Measurements from ENCODE around the gene WDTC1.

The WDTC1 gene

DNA sequence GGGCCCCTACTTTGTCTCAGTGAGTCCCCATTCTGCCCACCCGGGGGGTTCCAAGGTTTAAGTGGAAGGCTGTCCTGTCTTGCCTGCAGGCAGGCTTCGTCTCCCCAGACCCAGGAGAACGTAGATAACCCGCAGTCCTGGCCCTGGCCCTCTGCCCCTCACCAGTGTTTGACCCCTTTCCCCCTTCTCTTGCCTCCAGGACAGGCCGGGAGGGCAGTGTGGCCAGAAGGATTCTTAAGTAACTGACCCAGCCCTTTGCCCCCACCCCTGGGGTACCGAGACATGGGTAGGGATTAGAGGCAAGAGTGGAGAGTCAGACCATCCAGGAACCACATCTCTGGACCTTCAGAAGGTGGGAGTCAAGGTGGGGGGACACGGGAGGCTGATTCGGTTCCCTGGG is 96.4 kb downstream of the WDTC1 start:
- H3K36me3 ChIP-seq, result peaks cover 67 to 100% (median 96%) of the 10 kb centered on the region in 11 experiments
- H3K9ac ChIP-seq, result peak overlapping the region in 5 of 11 experiments; percentile 2 to 38 (median 26); a peak in 4 of 22 replicates
- peaks cover 11 to 72% (median 40%) of the 10 kb centered on the region in 11 experiments; a peak in 18 of 22 replicates for H4K20me1 ChIP-seq
- peak overlapping the region in 1 of 11 experiments; percentile 72; a peak in 1 of 22 replicates for H3K4me2 ChIP-seq
- H3K27me3 ChIP-seq, result no peaks in the 10 kb centered on the region
- H3K27ac ChIP-seq, result peak overlapping the region in 2 of 11 experiments; percentile 14 to 30; a peak in 3 of 22 replicates
- no peaks in the 10 kb centered on the region for H3K9me3 ChIP-seq (replicated peaks in 1 of 11)
- H3K4me1 ChIP-seq, result peaks cover 7 to 59% (median 36%) of the 10 kb centered on the region in 10 experiments; a peak in 17 of 20 replicates
- no peak for TF ChIP-seq Cebpa-rat (IDR thresholded peaks at IDR 0.05)
- no peak overlapping the region for H3K4me3 ChIP-seq

- H3K4me1 ChIP-seq, result peaks cover 7 to 52% (median 31%) of the 10 kb centered on the region in 10 experiments; a peak in 17 of 20 replicates
- peak overlapping the region in 2 of 11 experiments; percentile 17 to 72; a peak in 4 of 22 replicates for H3K4me2 ChIP-seq
- no peak for TF ChIP-seq Cebpa-rat (IDR thresholded peaks at IDR 0.05)
- H3K27ac ChIP-seq, result peak overlapping the region in 6 of 11 experiments; percentile 14 to 52 (median 26); a peak in 6 of 22 replicates
- H3K9me3 ChIP-seq (replicated peaks in 1 of 11), result no peaks in the 10 kb centered on the region
- H3K27me3 ChIP-seq, result no peaks in the 10 kb centered on the region
- no peak overlapping the region for H3K4me3 ChIP-seq
- peak overlapping the region in 9 of 11 experiments; percentile 2 to 38 (median 19); a peak in 7 of 22 replicates for H3K9ac ChIP-seq
- peaks cover 11 to 67% (median 38%) of the 10 kb centered on the region in 11 experiments; a peak in 18 of 22 replicates for H4K20me1 ChIP-seq
- H3K36me3 ChIP-seq, result peaks cover 71 to 100% (median 97%) of the 10 kb centered on the region in 11 experiments
These were observed 97.0 kb downstream of the WDTC1 start for GRCh38 chr1:27331426-27331825.

DNA sequence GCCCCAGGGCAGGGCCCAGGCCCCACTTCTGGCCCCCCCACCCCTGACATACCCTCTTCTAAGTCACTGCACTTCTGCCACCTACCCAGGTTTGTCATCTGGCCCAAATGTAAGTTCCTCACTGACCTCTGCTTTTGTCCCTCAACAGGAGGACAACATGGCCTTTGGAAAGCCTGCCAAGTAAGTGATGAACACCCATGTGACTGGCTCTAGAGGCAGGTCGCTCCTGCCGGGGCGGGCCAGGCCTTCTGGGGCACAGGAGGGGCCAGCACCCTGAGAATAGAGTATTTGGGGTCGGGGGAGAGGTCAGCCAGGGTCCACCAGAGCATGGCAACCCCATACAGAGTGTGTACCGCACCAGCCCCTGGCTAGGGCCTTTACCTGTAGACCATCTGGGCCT is 97.5 kb downstream of the WDTC1 start:
- Histone ChIP-seq H4K20me1 (peaks cover 9 to 62% (median 34%) of the 10 kb centered on the region in 11 experiments; a peak in 18 of 22 replicates), H3K4me3 (no peak overlapping the region), H3K4me2 (peak overlapping the region in 5 of 11 experiments; percentile 17 to 72 (median 33); a peak in 8 of 22 replicates), H3K27me3 (no peaks in the 10 kb centered on the region), H3K27ac (peak overlapping the region in 8 of 11 experiments; percentile 14 to 52 (median 32); a peak in 11 of 22 replicates), H3K9me3 (replicated peaks in 1 of 11) (no peaks in the 10 kb centered on the region), H3K4me1 (peaks cover 7 to 48% (median 27%) of the 10 kb centered on the region in 10 experiments; a peak in 17 of 20 replicates), H3K36me3 (peaks cover 76 to 100% (median 97%) of the 10 kb centered on the region in 11 experiments), H3K9ac (peak overlapping the region in 8 of 11 experiments; percentile 6 to 41 (median 18); a peak in 11 of 22 replicates)
- TF ChIP-seq Cebpa-rat (IDR thresholded peaks at IDR 0.05), result no peak

- H3K36me3 ChIP-seq, result peaks cover 74 to 99% (median 90%) of the 10 kb centered on the region in 11 experiments
- TF ChIP-seq Cebpa-rat (IDR thresholded peaks at IDR 0.05), result no peak
These were observed 98.3 kb downstream of the WDTC1 start for GRCh38 chr1:27332536-27333281.

DNA sequence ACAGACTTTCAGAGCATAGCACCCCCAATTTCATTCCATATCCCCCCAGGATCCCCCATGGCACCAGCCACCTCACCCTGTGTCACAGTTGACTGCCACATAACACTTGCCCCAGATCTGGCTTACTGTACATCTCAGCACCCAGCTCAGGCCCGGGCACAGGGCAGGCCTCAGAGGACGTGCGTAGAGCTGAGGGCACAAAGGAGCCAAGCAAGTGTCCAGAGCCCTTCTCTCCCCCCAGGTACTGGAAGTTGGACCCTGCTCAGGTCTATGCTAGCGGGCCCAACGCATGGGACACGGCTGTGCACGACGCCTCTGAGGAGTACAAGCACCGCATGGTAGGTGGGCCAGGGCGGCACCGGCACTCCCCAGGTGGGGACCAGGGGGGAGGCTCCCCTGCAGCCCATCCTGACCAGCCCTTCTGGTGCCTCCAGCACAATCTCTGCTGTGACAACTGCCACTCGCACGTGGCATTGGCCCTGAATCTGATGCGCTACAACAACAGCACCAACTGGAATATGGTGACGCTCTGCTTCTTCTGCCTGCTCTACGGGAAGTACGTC is 99.4 kb downstream of the WDTC1 start:
- peaks cover 0 to 43% (median 15%) of the 10 kb centered on the region in 11 experiments; a peak in 16 of 22 replicates for H4K20me1 ChIP-seq
- TF ChIP-seq Cebpa-rat (IDR thresholded peaks at IDR 0.05), result no peak
- no peak overlapping the region for H3K4me2 ChIP-seq
- no peaks in the 10 kb centered on the region for H3K27me3 ChIP-seq
- H3K4me1 ChIP-seq, result peaks cover 8 to 39% (median 20%) of the 10 kb centered on the region in 10 experiments
- H3K36me3 ChIP-seq, result peaks cover 64 to 90% (median 80%) of the 10 kb centered on the region in 11 experiments
- H3K9me3 ChIP-seq (replicated peaks in 1 of 11), result no peaks in the 10 kb centered on the region
- H3K9ac ChIP-seq, result no peak overlapping the region
- H3K4me3 ChIP-seq, result no peak overlapping the region
- H3K27ac ChIP-seq, result no peak overlapping the region; a peak in 2 of 22 replicates

More at GRCh38 chr1:27332536-27333281, 98.3 kb downstream of the WDTC1 start:
- Histone ChIP-seq H3K9me3 (replicated peaks in 1 of 11) (no peaks in the 10 kb centered on the region), H3K9ac (peak overlapping the region in 8 of 11 experiments; percentile 6 to 41 (median 18); a peak in 9 of 22 replicates), H4K20me1 (peaks cover 1 to 54% (median 26%) of the 10 kb centered on the region in 11 experiments; a peak in 17 of 22 replicates), H3K27ac (peak overlapping the region in 7 of 11 experiments; percentile 11 to 52 (median 32); a peak in 10 of 22 replicates), H3K27me3 (no peaks in the 10 kb centered on the region), H3K4me1 (peaks cover 7 to 40% (median 23%) of the 10 kb centered on the region in 10 experiments; a peak in 17 of 20 replicates), H3K4me2 (peak overlapping the region in 5 of 11 experiments; percentile 17 to 72 (median 33); a peak in 7 of 22 replicates), H3K4me3 (no peak overlapping the region)

- H3K9me3 ChIP-seq (replicated peaks in 1 of 11), result no peaks in the 10 kb centered on the region
- H4K20me1 ChIP-seq, result peaks cover 0 to 24% (median 5%) of the 10 kb centered on the region in 11 experiments; a peak in 14 of 22 replicates
- H3K36me3 ChIP-seq, result peaks cover 58 to 71% (median 65%) of the 10 kb centered on the region in 11 experiments
- H3K27me3 ChIP-seq, result no peaks in the 10 kb centered on the region
- H3K4me3 ChIP-seq, result no peak overlapping the region
- H3K27ac ChIP-seq, result peak overlapping the region in 2 of 11 experiments; percentile 9 to 32; a peak in 2 of 22 replicates
- no peak for TF ChIP-seq Cebpa-rat (IDR thresholded peaks at IDR 0.05)
- H3K4me1 ChIP-seq, result peaks cover 24 to 50% (median 35%) of the 10 kb centered on the region in 10 experiments
- H3K9ac ChIP-seq, result no peak overlapping the region
- no peak overlapping the region for H3K4me2 ChIP-seq
These were observed 101.3 kb downstream of the WDTC1 start for GRCh38 chr1:27335506-27336422.

DNA sequence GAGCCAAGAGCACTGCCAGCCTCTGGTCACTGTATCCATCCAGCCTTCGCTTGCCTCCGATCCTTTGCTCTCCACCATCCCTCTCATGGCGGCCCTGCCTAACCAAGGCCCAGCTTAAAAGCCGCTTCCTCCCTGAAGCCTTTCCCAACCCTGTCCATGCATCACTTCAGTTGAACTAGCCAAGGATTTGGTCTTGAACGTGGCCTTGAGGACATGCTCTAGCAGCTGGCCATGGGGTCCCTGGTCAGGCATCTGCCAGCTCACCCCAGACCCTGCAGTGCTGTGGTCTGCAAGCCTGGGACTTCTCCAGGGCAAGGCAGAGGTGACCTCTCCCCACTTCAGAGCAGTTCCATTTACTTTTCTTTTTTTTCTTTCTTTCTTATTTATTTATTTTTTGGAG is 102.3 kb downstream of the WDTC1 start:
- Histone ChIP-seq H3K27me3 (no peaks in the 10 kb centered on the region), H3K9me3 (replicated peaks in 1 of 11) (no peaks in the 10 kb centered on the region), H3K4me3 (no peak overlapping the region), H3K4me2 (no peak overlapping the region), H3K9ac (no peak overlapping the region), H4K20me1 (peaks cover 0 to 14% (median 0%) of the 10 kb centered on the region in 11 experiments; a peak in 7 of 22 replicates), H3K27ac (peak overlapping the region in 1 of 11 experiments; percentile 32; a peak in 2 of 22 replicates), H3K4me1 (peaks cover 32 to 50% (median 42%) of the 10 kb centered on the region in 10 experiments), H3K36me3 (peaks cover 51 to 61% (median 55%) of the 10 kb centered on the region in 11 experiments)
- TF ChIP-seq Cebpa-rat (IDR thresholded peaks at IDR 0.05), result no peak
